ENCODE results near the gene PFDN4.

Gene PFDN4

GRCh38 chr20:54207743-54208547 lies at the start of gene PFDN4:
Gene PFDN4 (plus strand): TSS chr20:54208087. CDS start chr20:54208101, 14 bp downstream.
- peak within 1 kb of the TSS; percentile 83 for H3K4me3 ChIP-seq (ENCODE audit: low read depth, low read length)
- peak; percentile 89 for DNase-seq (ENCODE audit: low read depth, low spot score)
- in situ Hi-C loops (cut with HindIII; ENCODE audit: low sequenced_read_pairs), result no loop called here
- peak; percentile 80 for TF ChIP-seq CTCF (IDR thresholded peaks at IDR 0.05; ENCODE audit: low read depth, low read length)

- DNase-seq (ENCODE audit: low read depth, low spot score), result no peak
- no peak overlapping the region for H3K4me3 ChIP-seq (ENCODE audit: low read depth, low read length)
- no peak for TF ChIP-seq CTCF (IDR thresholded peaks at IDR 0.05; ENCODE audit: low read depth, low read length)
- in situ Hi-C loops (cut with HindIII; ENCODE audit: low sequenced_read_pairs), result no loop called here
These were observed 49.7 kb upstream of the PFDN4 start for GRCh38 chr20:54158226-54158625.

- no peak overlapping the region for H3K4me3 ChIP-seq (ENCODE audit: low read depth, low read length)
- no peak for TF ChIP-seq CTCF (IDR thresholded peaks at IDR 0.05; ENCODE audit: low read depth, low read length)
- DNase-seq (ENCODE audit: low read depth, low spot score), result no peak
- in situ Hi-C loops (cut with HindIII; ENCODE audit: low sequenced_read_pairs), result no loop called here
These were observed 49.0 kb upstream of the PFDN4 start for GRCh38 chr20:54158856-54159418.

- no peak for DNase-seq (ENCODE audit: low read depth, low spot score)
- H3K4me3 ChIP-seq (ENCODE audit: low read depth, low read length), result no peak overlapping the region
- TF ChIP-seq CTCF (IDR thresholded peaks at IDR 0.05; ENCODE audit: low read depth, low read length), result no peak
- in situ Hi-C loops (cut with HindIII; ENCODE audit: low sequenced_read_pairs), result no loop called here
These were observed 47.6 kb upstream of the PFDN4 start for GRCh38 chr20:54160065-54161007.

- TF ChIP-seq CTCF (IDR thresholded peaks at IDR 0.05; ENCODE audit: low read depth, low read length), result no peak
- no peak for DNase-seq (ENCODE audit: low read depth, low spot score)
- no peak overlapping the region for H3K4me3 ChIP-seq (ENCODE audit: low read depth, low read length)
- in situ Hi-C loops (cut with HindIII; ENCODE audit: low sequenced_read_pairs), result no loop called here
These were observed 46.7 kb upstream of the PFDN4 start for GRCh38 chr20:54161008-54161820.

GRCh38 chr20:54161821-54162149 lies 46.1 kb upstream of the PFDN4 start:
- no peak for TF ChIP-seq CTCF (IDR thresholded peaks at IDR 0.05; ENCODE audit: low read depth, low read length)
- in situ Hi-C loops (cut with HindIII; ENCODE audit: low sequenced_read_pairs), result no loop called here
- no peak overlapping the region for H3K4me3 ChIP-seq (ENCODE audit: low read depth, low read length)
- DNase-seq (ENCODE audit: low read depth, low spot score), result no peak

All from astrocyte of the spinal cord (primary cell).